Endothelial cell of umbilical vein (primary cell): ENCODE results near the gene CEACAM16. TPM values are rescaled to one million over a fixed set of nuclear protein-coding genes. Genes with fewer than 3 reads are reported as not detected.

ENCODE experiments used
- BruUV-seq: library from RNA; stranded (reverse); fragments of 400-500 nt; replicated peaks from 2 replicates; lab custom pipeline; 2021; lab: Mats Ljungman, UMichigan
- CTCF ChIA-PET: fragments of 300-600, 350-600 bp; sonication (Branson Sonifier 250); formaldehyde crosslinking; loops from one replicate; lab custom pipeline; 2021; ENCODE audit warnings: antibody characterized with exemption, inconsistent platforms; lab: Charles Lee
- POLR2A ChIA-PET: fragments of 300-600, 350-600 bp; sonication (Branson Sonifier 250); formaldehyde crosslinking; loops from one replicate; lab custom pipeline; 2021; ENCODE audit warnings: antibody characterized with exemption, inconsistent platforms; lab: Charles Lee
- DNase-seq: peaks from one replicate; pipeline ENCODE4 v3.0.0-alpha.2; 2011; ENCODE audit warnings: low read depth, low spot score
- FAIRE-seq: peaks from 2 replicates; lab custom pipeline; 2011; peaks lifted over from hg19 to GRCh38; lab: Jason Lieb, UNC
- H2AFZ ChIP-seq: 2 replicates; pipeline ENCODE4 v1.6.0; 2012; ENCODE audit warnings: low read depth, low read length, control low read depth, inconsistent platforms
- H3K27ac ChIP-seq: 2 replicates; pipeline ENCODE4 v1.5.1; 2011; ENCODE audit warnings: low read depth, mild to moderate bottlenecking, control low read depth, low read length, moderate library complexity; ENCODE audit not compliant: insufficient read depth
- H3K27me3 ChIP-seq, 2 experiments: 2 replicates each; pipeline versions ENCODE4 v1.6.0 to v1.6.1; 2011; ENCODE audit warnings: low read length in 2 of 2, mixed read lengths in 1 of 2; ENCODE audit not compliant: control insufficient read depth in 2 of 2, insufficient read depth in 2 of 2
- H3K36me3 ChIP-seq, 2 experiments: 2 replicates in 1 of 2; 3 replicates in 1 of 2; pipeline ENCODE4 v1.5.1; 2011; ENCODE audit warnings: low read length in 2 of 2, mild to moderate bottlenecking in 1 of 2, moderate library complexity in 1 of 2; ENCODE audit not compliant: control insufficient read depth in 2 of 2, insufficient read depth in 2 of 2; ENCODE audit errors: extremely low read depth in 1 of 2
- H3K4me1 ChIP-seq: 3 replicates; pipeline ENCODE4 v1.5.1; 2011; ENCODE audit warnings: mild to moderate bottlenecking, low read length; ENCODE audit not compliant: control insufficient read depth, insufficient read depth; ENCODE audit errors: extremely low read depth
- H3K4me2 ChIP-seq: 2 replicates; pipeline ENCODE4 v1.6.1; 2011; ENCODE audit warnings: low read length, control low read depth, mixed read lengths; ENCODE audit not compliant: insufficient read depth
- H3K4me3 ChIP-seq, 3 experiments: fragments of 200-600 bp in 1 of 3; sonication (generic), shearing (Covaris generic) in 1 of 3; replicated peaks in 1 of 3; 2 replicates each; pipeline ENCODE4 v1.5.1; 2011 to 2016; ENCODE audit warnings: control low read depth in 3 of 3, low read length in 3 of 3, mild to moderate bottlenecking in 2 of 3, inconsistent platforms in 1 of 3, low read depth in 1 of 3, moderate library complexity in 1 of 3; ENCODE audit not compliant: insufficient read depth in 1 of 3
- H3K79me2 ChIP-seq: 2 replicates; pipeline ENCODE4 v1.6.0; 2012; ENCODE audit warnings: low read length, inconsistent platforms; ENCODE audit not compliant: control insufficient read depth, insufficient read depth
- H3K9ac ChIP-seq: replicated peaks from 2 replicates; pipeline ENCODE3; 2011; ENCODE audit warnings: low read length, control low read depth; ENCODE audit not compliant: insufficient read depth; ENCODE audit errors: extremely low read depth
- H3K9me1 ChIP-seq: replicated peaks from 3 replicates; pipeline ENCODE4 v1.6.0; 2011; ENCODE audit warnings: mild to moderate bottlenecking, low read length; ENCODE audit not compliant: control insufficient read depth, insufficient read depth; ENCODE audit errors: extremely low read depth
- H3K9me3 ChIP-seq: replicated peaks from 2 replicates; pipeline ENCODE4 v1.5.1; 2012; ENCODE audit warnings: low read length, inconsistent platforms; ENCODE audit not compliant: control insufficient read depth, insufficient read depth
- H4K20me1 ChIP-seq: replicated peaks from 2 replicates; pipeline ENCODE3; 2011; ENCODE audit warnings: mild to moderate bottlenecking, low read length; ENCODE audit not compliant: control insufficient read depth, insufficient read depth; ENCODE audit errors: extremely low read depth
- EZH2 ChIP-seq: IDR thresholded peaks from 2 replicates; pipeline ENCODE4 v1.6.1; 2012; ENCODE audit warnings: borderline replicate concordance, low read depth, mild to moderate bottlenecking, moderate library complexity, low read length, inconsistent platforms; ENCODE audit not compliant: severe bottlenecking
- FOS ChIP-seq: IDR thresholded peaks from 2 replicates; pipeline ENCODE4 v1.6.1; 2011; ENCODE audit warnings: mild to moderate bottlenecking, low read length, moderate library complexity, borderline replicate concordance; ENCODE audit not compliant: insufficient read depth
- MYC ChIP-seq: IDR thresholded peaks from one replicate; pipeline ENCODE4 v1.6.1; 2011; ENCODE audit warnings: mild to moderate bottlenecking, low read depth, low read length
- POLR2A ChIP-seq: IDR thresholded peaks from 2 replicates; pipeline ENCODE4 v1.6.1; 2012; ENCODE audit warnings: low read depth, mild to moderate bottlenecking, control low read depth, low read length
- dilution Hi-C: fragments of 300-500 bp; cut with MboI; formaldehyde crosslinking; loops from one replicate; pipeline ENCODE4 v1.15.0; 2019; ENCODE audit warnings: low sequenced_read_pairs; ENCODE audit not compliant: extremely low pct_ligation_motif_present
- intact Hi-C: fragments of 100-400 bp; cut with micrococcal nuclease; formaldehyde crosslinking; loops from one replicate; pipeline ENCODE4 v1.10.0; 2022
- polyA plus RNA-seq, 4 experiments: library from polyadenylated mRNA; depleted of rRNA in 3 of 4; stranded (reverse) in 3 of 4; unstranded in 1 of 4; fragments of >200 nt; gene quantifications; 2 replicates each; pipeline versions ENCODE4 v1.2.1 to v1.2.3, GENCODE V29; 2011 to 2012; ENCODE audit warnings: missing spikeins in 1 of 4
- total RNA-seq: library from RNA; stranded (reverse); gene quantifications from 2 replicates; pipeline ENCODE4 v1.2.3, GENCODE V29; 2021
- TF ChIP-seq, protein P1 (sequence below), 2 donors: IDR thresholded peaks; 1 replicate in 1 of 2; 2 replicates in 1 of 2; pipeline ENCODE4 v1.5.1; 2011; ENCODE audit warnings: low read length in 2 of 2, mild to moderate bottlenecking in 2 of 2, moderate library complexity in 2 of 2, control low read depth in 1 of 2, inconsistent platforms in 1 of 2, low read depth in 1 of 2; ENCODE audit not compliant: insufficient read depth in 1 of 2; ENCODE audit errors: extremely low read depth in 1 of 2
- TF ChIP-seq, protein P2 (sequence below): IDR thresholded peaks from 2 replicates; pipeline ENCODE4 v1.6.1; 2011; ENCODE audit not compliant: insufficient read depth, insufficient read length

The CEACAM16 gene
- total and polyA plus RNA-seq, 2 donors (not counting 3 experiments of a cell fraction or from before 2014, with no cell fraction given): not detected

DNA sequence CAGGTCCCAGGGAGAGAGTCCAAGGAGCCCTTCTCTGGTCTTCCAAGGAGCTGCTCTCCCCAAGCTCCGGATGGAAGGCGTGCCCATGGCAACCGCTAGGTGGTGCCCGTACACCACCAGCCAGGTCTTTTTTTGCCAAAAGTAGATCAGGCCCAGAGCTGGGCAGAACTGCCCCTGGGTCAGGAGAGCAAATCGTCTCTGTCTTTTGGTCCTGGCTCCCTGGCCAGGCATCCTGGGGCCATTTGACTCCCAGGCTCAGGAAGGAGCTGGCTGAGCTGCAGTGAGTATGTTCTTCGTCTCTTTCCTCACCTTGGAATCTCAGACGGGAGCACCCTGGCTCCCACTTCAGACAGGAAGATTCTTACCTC lies 25.0 kb downstream of the CEACAM16 start:
- Histone ChIP-seq H3K27me3 (no peaks in the 10 kb centered on the region), H3K4me3 (no peak overlapping the region), H3K9me3 (no peaks in the 10 kb centered on the region), H3K4me2 (no peak overlapping the region), H3K9ac (no peak overlapping the region), H2AFZ (peak overlapping the region; percentile 38), H3K36me3 (no peaks in the 10 kb centered on the region), H3K9me1 (no peaks in the 10 kb centered on the region), H4K20me1 (no peaks in the 10 kb centered on the region), H3K4me1 (peaks cover 36% of the 10 kb centered on the region), H3K27ac (no peak overlapping the region), H3K79me2 (peaks cover 4% of the 10 kb centered on the region)
- ChIA-PET POLR2A (interaction anchor here (0.6 to 1.5 kb wide), 4 partner anchors 28 to 47 kb away, joined by 3 to 5 read pairs (median 4); no protein-coding TSS in a partner anchor), CTCF (interaction anchor here (0.7 to 15.8 kb wide), 44 partner anchors 9 to 228 kb away, joined by 3 to 688 read pairs (median 7); partner anchors contain the start of genes APOE, BCAM, BCL3 and CBLC)
- DNase-seq (peak; percentile 81), FAIRE-seq (peak; percentile 85)
- BruUV-seq: no TSS peak
- TF ChIP-seq POLR2A: no peak
- TF ChIP-seq, protein P1, sequence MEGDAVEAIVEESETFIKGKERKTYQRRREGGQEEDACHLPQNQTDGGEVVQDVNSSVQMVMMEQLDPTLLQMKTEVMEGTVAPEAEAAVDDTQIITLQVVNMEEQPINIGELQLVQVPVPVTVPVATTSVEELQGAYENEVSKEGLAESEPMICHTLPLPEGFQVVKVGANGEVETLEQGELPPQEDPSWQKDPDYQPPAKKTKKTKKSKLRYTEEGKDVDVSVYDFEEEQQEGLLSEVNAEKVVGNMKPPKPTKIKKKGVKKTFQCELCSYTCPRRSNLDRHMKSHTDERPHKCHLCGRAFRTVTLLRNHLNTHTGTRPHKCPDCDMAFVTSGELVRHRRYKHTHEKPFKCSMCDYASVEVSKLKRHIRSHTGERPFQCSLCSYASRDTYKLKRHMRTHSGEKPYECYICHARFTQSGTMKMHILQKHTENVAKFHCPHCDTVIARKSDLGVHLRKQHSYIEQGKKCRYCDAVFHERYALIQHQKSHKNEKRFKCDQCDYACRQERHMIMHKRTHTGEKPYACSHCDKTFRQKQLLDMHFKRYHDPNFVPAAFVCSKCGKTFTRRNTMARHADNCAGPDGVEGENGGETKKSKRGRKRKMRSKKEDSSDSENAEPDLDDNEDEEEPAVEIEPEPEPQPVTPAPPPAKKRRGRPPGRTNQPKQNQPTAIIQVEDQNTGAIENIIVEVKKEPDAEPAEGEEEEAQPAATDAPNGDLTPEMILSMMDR (IDR thresholded peaks at IDR 0.05; ENCODE audit: extremely low read depth in 1 of 2, insufficient read depth in 1 of 2, low read depth in 1 of 2, low read length in 2 of 2): peak; percentile 90 to 98
- intact Hi-C loops (loop anchor here (1.0 to 5.0 kb wide), 7 partner anchors 25 to 228 kb away; partner anchors contain the start of gene BCL3), dilution Hi-C loops (no loop called here)

GRCh38 chr19:44725251-44725650 lies 26.3 kb downstream of the CEACAM16 start:
- H3K9ac ChIP-seq: no peak overlapping the region
- DNase-seq: no peak
- H3K27ac ChIP-seq: no peak overlapping the region
- no peak for FAIRE-seq
- peaks cover 29% of the 10 kb centered on the region for H3K4me1 ChIP-seq
- no peak overlapping the region for H3K4me2 ChIP-seq
- intact Hi-C loops: loop anchor here (2.0 kb wide), 1 partner anchor 24 kb away; the partner anchor contains the start of gene BCL3
- POLR2A ChIA-PET: no interaction called here
- H2AFZ ChIP-seq: peak overlapping the region; percentile 52
- H3K9me1 ChIP-seq: no peaks in the 10 kb centered on the region
- no peaks in the 10 kb centered on the region for H3K27me3 ChIP-seq
- no peaks in the 10 kb centered on the region for H4K20me1 ChIP-seq
- H3K36me3 ChIP-seq: no peaks in the 10 kb centered on the region
- TF ChIP-seq, protein P2, sequence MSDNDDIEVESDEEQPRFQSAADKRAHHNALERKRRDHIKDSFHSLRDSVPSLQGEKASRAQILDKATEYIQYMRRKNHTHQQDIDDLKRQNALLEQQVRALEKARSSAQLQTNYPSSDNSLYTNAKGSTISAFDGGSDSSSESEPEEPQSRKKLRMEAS: no peak
- TF ChIP-seq MYC (no peak), EZH2 (no peak), FOS (no peak)
- dilution Hi-C loops: no loop called here
- no TSS peak for BruUV-seq
- H3K4me3 ChIP-seq: no peak overlapping the region
- no peaks in the 10 kb centered on the region for H3K79me2 ChIP-seq
- no peaks in the 10 kb centered on the region for H3K9me3 ChIP-seq
- CTCF ChIA-PET: interaction anchor here (1.1 to 15.8 kb wide), 14 partner anchors 12 to 155 kb away, joined by 3 to 688 read pairs (median 42); partner anchors contain the start of genes BCL3 and CBLC
